Naive thymus-derived CD4-positive, alpha-beta T cell (primary cell): ENCODE measurements around the gene POU2AF1. TPM values are rescaled to one million over a fixed set of nuclear protein-coding genes. Genes with fewer than 3 reads are reported as not detected.

ENCODE experiments used
- ATAC-seq: fragments of 150-1000 bp; cut with Tn5 transposase; 2 replicates; pipeline ENCODE4 v1.10.0; 2021; ENCODE audit warnings: mild to moderate bottlenecking, moderate library complexity
- CTCF ChIA-PET: fragments of 350-600 bp; sonication (Branson Sonifier 250); formaldehyde crosslinking; loops from one replicate; lab custom pipeline; 2021; ENCODE audit warnings: antibody characterized with exemption; lab: Charles Lee
- POLR2A ChIA-PET: fragments of 350-600 bp; sonication (Branson Sonifier 250); formaldehyde crosslinking; loops from one replicate; lab custom pipeline; 2021; ENCODE audit warnings: antibody characterized with exemption, inconsistent platforms; lab: Charles Lee
- DNase-seq, 9 donors: peaks; one replicate each; pipeline versions ENCODE4 v3.0.0 to v3.0.0-alpha.2; 2020 to 2022; ENCODE audit warnings: mixed read lengths in 1 of 9
- H3K27ac ChIP-seq: one replicate; pipeline ENCODE4 v1.7.0; 2013; ENCODE audit warnings: mild to moderate bottlenecking, low read depth, low read length, moderate library complexity
- H3K27me3 ChIP-seq, 2 donors: one replicate each; pipeline ENCODE4 v1.7.0; 2013; ENCODE audit warnings: low read length in 2 of 2, mild to moderate bottlenecking in 2 of 2, moderate library complexity in 2 of 2; ENCODE audit not compliant: control insufficient read depth in 2 of 2, insufficient read depth in 2 of 2
- H3K36me3 ChIP-seq, 3 experiments: 1 replicate in 2 of 3; 2 replicates in 1 of 3; pipeline ENCODE4 v1.7.0; 2013; ENCODE audit warnings: low read length in 3 of 3, mild to moderate bottlenecking in 3 of 3, moderate library complexity in 1 of 3; ENCODE audit not compliant: insufficient read depth in 3 of 3, control insufficient read depth in 2 of 3
- H3K4me1 ChIP-seq, 2 donors: one replicate each; pipeline ENCODE4 v1.7.0; 2013; ENCODE audit warnings: low read length in 2 of 2, mild to moderate bottlenecking in 2 of 2, moderate library complexity in 1 of 2; ENCODE audit not compliant: control insufficient read depth in 2 of 2, insufficient read depth in 2 of 2
- H3K4me3 ChIP-seq: 2 replicates; pipeline ENCODE4 v1.7.0; 2013; ENCODE audit warnings: mild to moderate bottlenecking, low read length
- H3K9me3 ChIP-seq, 3 experiments: 1 replicate in 2 of 3; 2 replicates in 1 of 3; pipeline ENCODE4 v1.7.0; 2013; ENCODE audit warnings: low read length in 3 of 3; ENCODE audit not compliant: control insufficient read depth in 2 of 3
- H3K27ac Mint-ChIP-seq, 9 donors: one replicate each; pipeline ENCODE4 v1.8.0; 2020 to 2022; ENCODE audit warnings: mixed read lengths in 9 of 9, mild to moderate bottlenecking in 8 of 9, moderate library complexity in 5 of 9, inconsistent platforms in 2 of 9
- H3K27me3 Mint-ChIP-seq, 5 donors: one replicate each; pipeline ENCODE4 v1.8.0; 2021 to 2022; ENCODE audit warnings: mixed read lengths in 5 of 5, mild to moderate bottlenecking in 1 of 5
- H3K36me3 Mint-ChIP-seq, 5 donors: one replicate each; pipeline ENCODE4 v1.8.0; 2020 to 2022; ENCODE audit warnings: mixed read lengths in 5 of 5, mild to moderate bottlenecking in 3 of 5, inconsistent platforms in 1 of 5
- H3K4me1 Mint-ChIP-seq, 7 donors: one replicate each; pipeline ENCODE4 v1.8.0; 2020 to 2022; ENCODE audit warnings: mixed read lengths in 7 of 7, mild to moderate bottlenecking in 3 of 7, inconsistent platforms in 1 of 7
- H3K4me3 Mint-ChIP-seq, 10 donors: one replicate each; pipeline ENCODE4 v1.8.0; 2020 to 2022; ENCODE audit warnings: mild to moderate bottlenecking in 10 of 10, mixed read lengths in 10 of 10, moderate library complexity in 6 of 10, inconsistent platforms in 2 of 10
- H3K9me3 Mint-ChIP-seq, 11 donors: one replicate each; pipeline ENCODE4 v1.8.0; 2020 to 2022; ENCODE audit warnings: mixed read lengths in 11 of 11, mild to moderate bottlenecking in 4 of 11, inconsistent platforms in 1 of 11, moderate library complexity in 1 of 11
- intact Hi-C, 2 donors: fragments of 100-400 bp; cut with micrococcal nuclease; formaldehyde crosslinking; loops; one replicate each; pipeline ENCODE4 v1.15.1; 2023
- polyA plus RNA-seq, 2 donors: library from polyadenylated mRNA; unstranded; fragments of 300-500 nt; fragmentation: Illumina TruSeq; gene quantifications; one replicate each; pipeline ENCODE4 v1.2.3, GENCODE V29; 2021
- total RNA-seq, 6 experiments: library from RNA in 5 of 6; stranded (reverse) in 5 of 6; gene quantifications; 1 replicate in 5 of 6; 2 replicates in 1 of 6; pipeline ENCODE4 v1.2.3 and lab custom pipeline; 2021 to 2026

POU2AF1 gene
- total and polyA plus RNA-seq, 7 experiments from 2014 or later = 0.45 to 11.3 (median 1.4) TPM

DNA sequence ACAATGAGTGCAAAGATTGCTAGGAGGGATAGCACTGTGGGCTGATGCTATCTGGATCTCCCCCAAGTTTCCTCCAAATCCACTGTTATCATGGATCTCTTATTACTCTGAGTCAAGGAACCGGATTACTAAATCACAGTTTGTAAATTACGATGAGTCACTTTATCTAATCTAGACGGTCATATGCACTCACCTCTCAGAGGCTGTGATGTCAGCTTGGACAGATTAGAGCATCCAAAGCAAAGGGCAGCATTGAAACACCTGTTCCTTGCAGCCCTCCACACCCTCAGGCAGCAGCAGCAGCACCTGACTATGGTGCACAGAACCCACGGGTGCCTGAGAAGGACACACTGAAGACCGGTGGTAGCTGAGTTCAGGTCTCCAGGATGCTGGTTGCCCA is 14.0 kb upstream of the POU2AF1 start:
- no peaks in the 10 kb centered on the region for H3K4me1 ChIP-seq
- H3K9me3 ChIP-seq = no peaks in the 10 kb centered on the region
- intact Hi-C loops = no loop called here
- H3K27me3 Mint-ChIP-seq = no peaks in the 10 kb centered on the region
- ATAC-seq (no peak), DNase-seq (no peak)
- no peak overlapping the region for H3K4me3 Mint-ChIP-seq
- H3K9me3 Mint-ChIP-seq = no peaks in the 10 kb centered on the region
- POLR2A ChIA-PET = no interaction called here
- H3K27ac Mint-ChIP-seq = no peak overlapping the region
- no peaks in the 10 kb centered on the region for H3K36me3 Mint-ChIP-seq
- H3K4me1 Mint-ChIP-seq = peaks cover 0 to 9% (median 0%) of the 10 kb centered on the region in 7 donors
- H3K27ac ChIP-seq = no peak overlapping the region
- CTCF ChIA-PET = interaction anchor here (0.5 kb wide), 1 partner anchor 166 kb away, joined by 4 read pairs; no protein-coding TSS in a partner anchor
- H3K36me3 ChIP-seq = no peaks in the 10 kb centered on the region
- no peak overlapping the region for H3K4me3 ChIP-seq
- H3K27me3 ChIP-seq = no peaks in the 10 kb centered on the region

DNA sequence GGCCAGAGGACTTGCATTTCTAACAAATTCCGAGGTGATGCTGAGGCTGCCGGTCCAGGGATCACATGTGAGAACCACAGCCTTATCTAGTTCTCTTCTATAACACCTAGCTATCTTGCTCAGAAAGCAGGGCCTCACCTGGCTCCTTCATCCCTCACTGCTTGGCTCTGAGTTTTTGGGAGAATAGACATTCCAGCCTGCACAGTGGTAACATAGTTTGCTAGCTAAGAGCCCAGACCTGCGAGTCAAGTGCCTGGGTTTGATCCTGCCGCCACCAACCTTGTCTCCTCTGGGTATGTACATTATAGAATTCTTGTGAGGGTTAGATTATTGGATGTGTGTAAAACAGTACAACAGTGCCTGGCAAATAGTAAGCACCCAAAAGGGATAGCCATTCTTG is 13.5 kb upstream of the POU2AF1 start:
- POLR2A ChIA-PET = no interaction called here
- H3K9me3 ChIP-seq = no peaks in the 10 kb centered on the region
- no peaks in the 10 kb centered on the region for H3K27me3 Mint-ChIP-seq
- no peaks in the 10 kb centered on the region for H3K4me1 ChIP-seq
- intact Hi-C loops = no loop called here
- peaks cover 0 to 9% (median 0%) of the 10 kb centered on the region in 7 donors for H3K4me1 Mint-ChIP-seq
- DNase-seq = no peak
- ATAC-seq = no peak
- H3K9me3 Mint-ChIP-seq = no peaks in the 10 kb centered on the region
- no peaks in the 10 kb centered on the region for H3K36me3 ChIP-seq
- no peak overlapping the region for H3K4me3 Mint-ChIP-seq
- H3K27ac Mint-ChIP-seq = no peak overlapping the region
- H3K27ac ChIP-seq = no peak overlapping the region
- CTCF ChIA-PET = no interaction called here
- H3K4me3 ChIP-seq = no peak overlapping the region
- H3K36me3 Mint-ChIP-seq = no peaks in the 10 kb centered on the region
- H3K27me3 ChIP-seq = no peaks in the 10 kb centered on the region

DNA sequence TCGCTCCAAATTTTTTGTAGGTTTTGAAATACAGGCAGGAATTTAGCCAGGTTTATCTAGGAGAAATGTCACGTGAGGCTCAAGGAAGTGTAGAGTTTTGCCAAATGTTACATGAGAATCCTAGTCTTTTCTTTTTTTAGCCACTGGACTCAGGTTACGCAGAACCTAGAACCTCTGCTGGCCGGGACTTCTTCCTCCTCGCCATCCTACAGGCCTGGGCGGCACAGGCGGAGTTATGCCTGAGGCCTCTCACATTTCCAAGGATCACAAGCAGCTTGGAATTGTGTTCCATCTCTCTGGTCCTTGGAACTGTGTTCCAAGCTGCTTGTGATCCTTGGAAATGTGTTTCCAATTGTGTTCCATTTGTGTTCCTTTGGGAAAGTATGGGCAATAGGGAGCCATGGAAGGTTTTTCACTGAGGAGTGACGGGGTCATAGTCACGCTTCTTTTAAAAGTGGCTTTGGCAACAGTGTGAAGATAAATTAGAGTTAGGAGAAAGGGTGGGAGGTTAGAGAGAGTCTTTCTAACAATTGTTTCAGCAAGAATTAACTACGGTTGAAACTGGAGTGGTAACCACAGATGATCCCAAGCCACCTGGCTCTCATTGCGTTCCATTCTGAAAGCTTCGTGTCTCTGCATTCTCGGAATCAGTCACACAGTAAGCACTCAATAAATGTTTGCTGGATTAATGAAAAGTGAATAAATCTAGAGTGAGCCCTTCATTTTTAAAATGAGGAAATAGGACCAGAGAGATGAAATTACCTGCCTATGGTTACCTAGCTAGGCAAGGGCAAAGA is 12.5 kb upstream of the POU2AF1 start:
- intact Hi-C loops = no loop called here
- Mint-ChIP-seq H3K27ac (peak overlapping the region in 1 of 9 donors; percentile 43), H3K4me3 (no peak overlapping the region), H3K36me3 (no peaks in the 10 kb centered on the region), H3K9me3 (peaks cover 0 to 4% (median 0%) of the 10 kb centered on the region in 11 donors), H3K4me1 (peaks cover 0 to 9% (median 0%) of the 10 kb centered on the region in 7 donors), H3K27me3 (no peaks in the 10 kb centered on the region)
- ATAC-seq = no peak
- no peak overlapping the region for H3K27ac ChIP-seq
- DNase-seq = no peak
- H3K27me3 ChIP-seq = no peaks in the 10 kb centered on the region
- H3K9me3 ChIP-seq = no peaks in the 10 kb centered on the region
- no peaks in the 10 kb centered on the region for H3K4me1 ChIP-seq
- POLR2A ChIA-PET = no interaction called here
- no peak overlapping the region for H3K4me3 ChIP-seq
- CTCF ChIA-PET = interaction anchor here (0.6 kb wide), 1 partner anchor 45 kb away, joined by 4 read pairs; no protein-coding TSS in a partner anchor
- no peaks in the 10 kb centered on the region for H3K36me3 ChIP-seq

DNA sequence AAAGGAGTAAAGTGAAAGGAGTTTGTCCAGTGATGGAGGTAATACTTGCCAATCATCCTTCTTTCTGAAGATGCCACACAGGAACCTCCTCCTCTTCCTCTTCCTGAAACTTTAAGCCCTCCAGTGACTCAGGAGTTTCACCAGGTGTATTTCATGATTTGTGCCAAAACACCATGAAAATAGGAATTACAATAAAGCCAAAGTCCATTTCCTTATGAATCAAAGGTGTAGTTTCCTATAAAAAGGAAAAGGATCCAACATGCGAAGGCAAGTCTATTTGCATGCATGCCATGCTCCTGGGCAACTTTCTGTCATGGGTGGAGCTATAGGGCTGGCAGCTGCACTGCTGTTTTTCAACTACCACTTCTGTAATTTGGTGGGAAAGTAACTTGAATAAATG is 9.8 kb upstream of the POU2AF1 start:
- no peak overlapping the region for H3K4me3 Mint-ChIP-seq
- no peaks in the 10 kb centered on the region for H3K36me3 Mint-ChIP-seq
- no peaks in the 10 kb centered on the region for H3K27me3 Mint-ChIP-seq
- peaks cover 0 to 12% (median 2%) of the 10 kb centered on the region in 11 donors for H3K9me3 Mint-ChIP-seq
- no peak for DNase-seq
- Histone ChIP-seq H3K27ac (no peak overlapping the region), H3K4me1 (no peaks in the 10 kb centered on the region), H3K27me3 (no peaks in the 10 kb centered on the region), H3K4me3 (no peak overlapping the region), H3K9me3 (no peaks in the 10 kb centered on the region), H3K36me3 (no peaks in the 10 kb centered on the region)
- H3K27ac Mint-ChIP-seq = peak overlapping the region in 1 of 9 donors; percentile 67
- peaks cover 0 to 9% (median 0%) of the 10 kb centered on the region in 7 donors for H3K4me1 Mint-ChIP-seq
- CTCF ChIA-PET = no interaction called here
- intact Hi-C loops = no loop called here
- POLR2A ChIA-PET = interaction anchor here (0.6 kb wide), 1 partner anchor 58 kb away, joined by 3 read pairs; no protein-coding TSS in a partner anchor
- ATAC-seq = no peak

DNA sequence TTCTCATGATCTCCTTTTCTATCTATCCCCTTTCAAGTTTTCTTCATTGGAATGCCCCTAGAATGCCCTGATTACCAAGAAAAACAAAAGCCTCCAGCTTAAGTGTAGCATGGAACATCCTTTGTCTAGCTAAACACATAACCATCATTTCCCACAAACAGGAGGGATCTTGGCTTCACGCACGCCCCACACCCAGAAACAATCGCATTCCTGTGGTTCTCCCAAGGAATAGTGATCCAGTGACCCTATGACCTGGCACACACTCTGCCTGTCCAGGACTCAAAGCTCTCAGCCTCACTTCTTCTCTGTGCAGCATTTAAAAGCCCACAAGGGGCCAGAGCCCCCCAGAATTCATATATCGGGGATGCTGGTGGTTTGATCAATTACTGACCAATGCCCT is 9.3 kb upstream of the POU2AF1 start:
- no peaks in the 10 kb centered on the region for H3K36me3 Mint-ChIP-seq
- no peak overlapping the region for H3K27ac ChIP-seq
- peaks cover 0 to 12% (median 2%) of the 10 kb centered on the region in 11 donors for H3K9me3 Mint-ChIP-seq
- no peaks in the 10 kb centered on the region for H3K27me3 ChIP-seq
- no peaks in the 10 kb centered on the region for H3K4me1 ChIP-seq
- peaks cover 0 to 9% (median 0%) of the 10 kb centered on the region in 7 donors for H3K4me1 Mint-ChIP-seq
- ATAC-seq (no peak), DNase-seq (no peak)
- H3K4me3 Mint-ChIP-seq = no peak overlapping the region
- ChIA-PET POLR2A (no interaction called here), CTCF (no interaction called here)
- no peaks in the 10 kb centered on the region for H3K27me3 Mint-ChIP-seq
- no peak overlapping the region for H3K4me3 ChIP-seq
- no peaks in the 10 kb centered on the region for H3K9me3 ChIP-seq
- H3K36me3 ChIP-seq = no peaks in the 10 kb centered on the region
- no peak overlapping the region for H3K27ac Mint-ChIP-seq
- intact Hi-C loops = no loop called here

DNA sequence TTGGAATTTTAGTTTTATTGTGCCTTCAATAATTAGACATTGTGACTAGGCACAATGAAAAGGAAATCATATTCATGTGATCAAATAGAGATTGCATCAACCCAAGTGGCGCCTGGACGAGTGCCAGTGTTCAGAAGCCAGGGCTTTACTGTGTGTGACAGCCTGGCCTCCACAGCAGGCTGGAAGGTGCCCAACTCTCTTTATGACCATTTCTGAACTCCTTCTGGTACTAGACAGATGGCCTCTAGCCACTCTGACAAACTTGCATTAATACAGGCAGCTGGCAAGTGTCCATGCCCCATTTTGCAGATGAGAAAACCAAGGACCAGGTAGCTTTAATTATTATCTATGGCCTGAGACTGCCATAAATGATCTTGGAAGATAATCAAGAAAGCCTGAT is 8.3 kb upstream of the POU2AF1 start:
- DNase-seq = no peak
- Histone ChIP-seq H3K4me3 (no peak overlapping the region), H3K36me3 (no peaks in the 10 kb centered on the region), H3K27me3 (no peaks in the 10 kb centered on the region), H3K27ac (no peak overlapping the region), H3K9me3 (no peaks in the 10 kb centered on the region), H3K4me1 (no peaks in the 10 kb centered on the region)
- CTCF ChIA-PET = no interaction called here
- Mint-ChIP-seq H3K36me3 (no peaks in the 10 kb centered on the region), H3K9me3 (peaks cover 0 to 12% (median 2%) of the 10 kb centered on the region in 11 donors), H3K27ac (no peak overlapping the region), H3K4me3 (no peak overlapping the region), H3K27me3 (no peaks in the 10 kb centered on the region), H3K4me1 (peaks cover 0 to 9% (median 3%) of the 10 kb centered on the region in 7 donors)
- intact Hi-C loops = no loop called here
- POLR2A ChIA-PET = no interaction called here
- no peak for ATAC-seq
